GM13977 (cell line): ENCODE results near the gene DAO.

ENCODE experiments used
- DNase-seq: peaks from one replicate; pipeline ENCODE4 v3.0.0; 2012; ENCODE audit warnings: low spot score
- in situ Hi-C: fragments of 300-500 bp; cut with MboI; formaldehyde crosslinking; loops from one replicate; pipeline ENCODE4 v1.12.0; 2022; ENCODE audit warnings: low sequenced_read_pairs, low pct_unique_long_range_greater_than_20kb, mixed read lengths, inconsistent platforms; ENCODE audit not compliant: unreplicated experiment
- TF ChIP-seq, protein P1 (sequence below): IDR thresholded peaks from 2 replicates; pipeline ENCODE4 v1.5.1; 2012; ENCODE audit warnings: mild to moderate bottlenecking, control low read depth; ENCODE audit not compliant: insufficient read depth; ENCODE audit errors: extremely low read depth, missing control alignments

Gene DAO

DNA sequence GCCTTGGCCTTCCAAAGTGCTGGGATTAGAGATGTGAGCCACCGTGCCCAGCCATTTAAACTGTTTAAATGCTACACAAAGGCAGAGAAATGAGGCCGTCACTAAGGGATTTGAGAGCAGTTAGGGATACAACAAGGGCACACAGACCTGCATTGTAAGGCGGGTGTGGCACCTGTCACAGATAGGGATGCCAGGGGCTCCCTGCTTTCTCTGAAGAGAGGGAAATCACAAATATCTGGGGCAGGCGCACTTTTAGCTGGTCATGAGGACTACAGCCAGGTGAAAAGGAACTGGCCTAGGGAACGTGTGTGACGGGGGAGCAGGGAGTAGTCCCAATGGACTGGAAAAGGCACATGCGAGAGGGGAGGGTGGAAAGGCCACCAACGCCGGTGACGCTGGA is 32.2 kb upstream of the DAO start:
- no peak for DNase-seq
- TF ChIP-seq, protein P1, sequence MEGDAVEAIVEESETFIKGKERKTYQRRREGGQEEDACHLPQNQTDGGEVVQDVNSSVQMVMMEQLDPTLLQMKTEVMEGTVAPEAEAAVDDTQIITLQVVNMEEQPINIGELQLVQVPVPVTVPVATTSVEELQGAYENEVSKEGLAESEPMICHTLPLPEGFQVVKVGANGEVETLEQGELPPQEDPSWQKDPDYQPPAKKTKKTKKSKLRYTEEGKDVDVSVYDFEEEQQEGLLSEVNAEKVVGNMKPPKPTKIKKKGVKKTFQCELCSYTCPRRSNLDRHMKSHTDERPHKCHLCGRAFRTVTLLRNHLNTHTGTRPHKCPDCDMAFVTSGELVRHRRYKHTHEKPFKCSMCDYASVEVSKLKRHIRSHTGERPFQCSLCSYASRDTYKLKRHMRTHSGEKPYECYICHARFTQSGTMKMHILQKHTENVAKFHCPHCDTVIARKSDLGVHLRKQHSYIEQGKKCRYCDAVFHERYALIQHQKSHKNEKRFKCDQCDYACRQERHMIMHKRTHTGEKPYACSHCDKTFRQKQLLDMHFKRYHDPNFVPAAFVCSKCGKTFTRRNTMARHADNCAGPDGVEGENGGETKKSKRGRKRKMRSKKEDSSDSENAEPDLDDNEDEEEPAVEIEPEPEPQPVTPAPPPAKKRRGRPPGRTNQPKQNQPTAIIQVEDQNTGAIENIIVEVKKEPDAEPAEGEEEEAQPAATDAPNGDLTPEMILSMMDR: no peak
- in situ Hi-C loops: no loop called here

DNA sequence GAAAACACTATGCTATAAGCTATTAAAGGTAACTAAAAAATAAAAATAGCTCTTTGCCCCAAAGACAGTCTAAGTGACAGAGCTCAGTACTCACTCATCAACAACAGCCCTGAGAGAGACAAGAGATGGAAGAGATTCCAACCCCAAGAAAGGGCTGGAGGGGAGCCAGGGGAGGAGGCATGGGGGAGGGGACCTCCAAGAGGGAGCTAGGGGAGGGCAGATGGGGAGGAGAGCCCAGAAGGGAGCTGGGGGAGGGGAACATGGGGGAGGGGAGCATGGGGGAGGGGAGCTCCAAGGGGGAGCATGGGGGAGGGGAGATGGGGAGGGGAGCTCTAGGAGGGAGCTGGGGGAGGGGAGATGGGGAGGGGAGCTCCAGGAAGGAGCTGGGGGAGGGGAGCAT is 30.2 kb upstream of the DAO start:
- in situ Hi-C loops: loop anchor here (25.0 kb wide), 1 partner anchor 238 kb away; the partner anchor contains the start of genes ALKBH2 and UNG
- DNase-seq: no peak
- TF ChIP-seq, protein P1: no peak

DNA sequence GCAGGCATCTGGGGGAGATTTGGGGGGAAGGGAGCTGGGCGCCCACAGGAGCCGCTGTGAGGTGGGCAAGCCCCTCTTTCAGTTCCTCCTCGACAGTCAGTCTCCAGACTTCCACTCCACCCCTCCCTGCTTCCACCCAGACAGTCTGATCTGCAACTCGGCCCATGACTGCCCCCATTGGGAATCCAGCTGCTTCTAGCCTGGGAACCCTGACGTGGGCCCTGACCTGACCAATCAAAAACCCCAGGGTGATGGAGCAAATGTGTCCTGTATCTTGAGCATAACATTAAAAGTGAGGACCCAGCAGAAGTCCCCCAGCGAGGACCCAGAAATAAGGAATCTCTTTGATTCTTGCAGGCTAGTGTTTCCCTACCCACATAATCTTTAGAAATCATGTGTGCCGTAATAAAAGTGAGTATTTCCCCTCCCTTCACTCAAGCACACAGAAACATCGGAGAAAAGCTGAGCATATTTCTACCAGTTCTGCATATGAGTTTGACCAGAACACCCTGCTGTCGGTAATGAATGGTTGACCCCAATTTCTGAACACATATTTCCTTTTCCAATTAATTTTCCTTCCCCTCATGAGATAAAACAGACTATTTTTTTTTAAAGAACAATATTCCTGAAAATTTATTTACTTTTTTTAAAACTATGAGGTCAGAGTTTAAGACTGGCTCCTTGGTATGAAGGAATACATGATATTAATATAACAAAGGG is 28.9 kb upstream of the DAO start:
- peak; percentile 71 for DNase-seq
- in situ Hi-C loops: loop anchor here (25.0 kb wide), 1 partner anchor 236 kb away; the partner anchor contains the start of genes ALKBH2 and UNG

DNA sequence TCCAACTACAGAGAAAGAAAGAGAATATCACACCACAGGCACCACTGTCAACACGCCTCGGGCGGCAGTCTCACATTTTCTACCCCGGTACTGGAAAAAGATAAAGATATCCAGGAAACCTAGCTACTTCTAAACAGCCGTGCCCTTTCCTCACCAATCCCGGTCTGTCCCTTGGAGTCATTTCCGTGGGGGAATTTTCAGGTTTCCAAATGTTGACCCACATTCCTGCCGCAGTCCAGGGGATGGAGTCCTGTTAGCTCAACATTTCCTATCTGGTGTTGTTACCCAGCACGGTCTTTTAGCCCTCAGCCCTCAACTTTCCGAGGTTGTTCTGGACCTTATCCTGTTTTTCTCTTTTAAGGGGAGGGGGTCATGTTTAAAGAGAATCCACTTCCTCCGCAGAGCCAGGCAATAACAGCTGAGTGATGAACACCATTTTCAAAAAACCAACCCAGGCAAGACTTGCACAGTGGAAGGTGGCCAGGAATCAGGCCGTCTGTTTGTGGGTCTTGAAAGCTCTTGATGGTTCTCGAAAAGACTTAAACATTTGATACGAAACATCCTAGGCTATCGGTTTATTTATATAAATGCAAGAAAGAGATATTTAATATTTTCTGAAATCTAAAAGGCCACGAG is 27.1 kb upstream of the DAO start:
- DNase-seq: no peak
- in situ Hi-C loops: loop anchor here (25.0 kb wide), 1 partner anchor 235 kb away; the partner anchor contains the start of genes ALKBH2 and UNG
- TF ChIP-seq, protein P1: no peak

More for the DNA sequence above, 28.9 kb upstream of the DAO start:
- TF ChIP-seq, protein P1: peak; percentile 46

DNA sequence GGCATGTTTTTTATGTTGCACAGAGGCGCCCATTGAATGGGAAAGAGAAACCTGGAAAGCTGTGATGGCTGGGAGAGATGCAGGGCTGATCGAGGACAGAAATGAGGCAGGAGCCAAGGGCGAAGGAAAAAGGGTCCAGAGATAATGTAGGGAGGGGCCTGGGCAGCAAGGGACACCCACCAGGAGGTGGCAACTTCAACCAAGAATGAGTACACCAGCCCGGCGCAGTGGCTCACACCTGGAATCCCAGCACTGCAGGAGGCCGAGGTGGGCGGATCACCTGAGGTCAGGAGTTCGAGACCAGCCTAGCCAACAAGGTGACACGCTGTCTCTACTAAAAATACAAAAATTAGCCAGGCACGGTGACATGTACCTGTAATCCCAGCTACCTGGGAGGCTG is 26.5 kb upstream of the DAO start:
- in situ Hi-C loops: loop anchor here (25.0 kb wide), 1 partner anchor 234 kb away; the partner anchor contains the start of genes ALKBH2 and UNG
- DNase-seq: no peak
- TF ChIP-seq, protein P1: no peak

DNA sequence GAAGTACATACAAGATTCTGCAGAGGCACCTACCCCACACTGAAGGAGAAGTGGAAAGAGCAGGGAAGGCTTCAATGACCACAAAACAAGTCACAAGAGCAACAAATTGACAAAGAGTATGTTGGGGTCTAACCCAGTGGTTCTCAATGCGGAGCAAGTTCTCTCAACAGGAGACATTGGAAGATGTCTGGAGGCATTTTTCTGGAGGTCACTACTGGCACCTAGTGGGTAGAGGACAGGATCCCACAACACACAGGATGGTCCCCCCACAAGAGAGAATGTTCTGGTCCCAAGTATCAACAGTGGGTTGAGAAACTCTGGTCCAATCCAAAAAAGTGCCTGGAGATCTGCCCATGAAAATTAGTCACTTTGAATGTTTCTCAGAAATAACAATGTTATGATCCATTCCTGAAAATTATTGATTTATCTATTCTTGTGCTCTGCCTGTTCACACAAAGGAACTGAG is 25.9 kb upstream of the DAO start:
- no peak for DNase-seq
- TF ChIP-seq, protein P1: peak; percentile 40
- in situ Hi-C loops: loop anchor here (25.0 kb wide), 1 partner anchor 233 kb away; the partner anchor contains the start of genes ALKBH2 and UNG
